ENCODE measurements around the gene MICAL3.

The MICAL3 gene

DNA sequence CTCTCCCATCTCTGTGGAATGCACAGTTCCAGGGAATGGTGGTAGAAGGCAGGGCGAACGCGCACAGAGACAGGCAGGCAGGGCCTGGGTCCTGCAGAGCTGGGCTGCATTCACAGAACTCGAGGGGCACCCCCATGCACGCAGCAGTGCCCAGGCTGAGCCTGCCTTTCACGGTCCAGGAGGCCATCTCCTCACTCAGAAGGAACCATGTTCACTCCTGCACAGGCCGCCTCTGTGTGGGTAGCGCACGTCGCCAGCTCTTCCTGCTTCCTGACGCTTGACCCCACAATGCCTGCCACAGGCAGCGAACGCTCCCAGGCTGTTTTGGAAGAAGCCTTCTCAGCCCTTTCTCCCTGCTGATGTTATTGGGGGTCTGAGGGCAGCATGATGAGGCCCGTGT is 151.2 kb downstream of the MICAL3 start:
- in situ Hi-C loops (cut with HindIII; ENCODE audit: low pct_ligation_motif_present, low pct_unique_long_range_greater_than_20kb, low sequenced_read_pairs), result no loop called here
- no peak for DNase-seq

DNA sequence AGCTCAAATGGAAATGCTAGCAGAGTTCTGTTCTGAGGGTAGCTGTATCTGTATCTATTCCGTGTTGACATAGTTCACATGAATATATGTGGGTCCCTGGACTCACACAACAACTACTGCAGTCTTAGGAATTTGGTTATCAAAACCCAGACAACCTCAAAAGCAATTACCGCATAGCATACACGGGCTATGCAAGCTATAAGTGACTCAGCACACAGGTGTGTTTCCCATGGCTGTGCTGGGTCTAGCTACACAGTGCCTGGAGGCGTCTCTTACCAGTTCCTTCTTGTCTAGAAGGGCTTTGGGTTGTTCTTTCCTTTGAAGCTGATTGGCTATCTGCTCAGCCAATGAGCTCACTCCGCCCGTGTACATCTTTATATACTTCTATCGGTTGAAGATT is 151.9 kb downstream of the MICAL3 start:
- no peak for DNase-seq
- in situ Hi-C loops (cut with HindIII; ENCODE audit: low pct_ligation_motif_present, low pct_unique_long_range_greater_than_20kb, low sequenced_read_pairs), result no loop called here

DNA sequence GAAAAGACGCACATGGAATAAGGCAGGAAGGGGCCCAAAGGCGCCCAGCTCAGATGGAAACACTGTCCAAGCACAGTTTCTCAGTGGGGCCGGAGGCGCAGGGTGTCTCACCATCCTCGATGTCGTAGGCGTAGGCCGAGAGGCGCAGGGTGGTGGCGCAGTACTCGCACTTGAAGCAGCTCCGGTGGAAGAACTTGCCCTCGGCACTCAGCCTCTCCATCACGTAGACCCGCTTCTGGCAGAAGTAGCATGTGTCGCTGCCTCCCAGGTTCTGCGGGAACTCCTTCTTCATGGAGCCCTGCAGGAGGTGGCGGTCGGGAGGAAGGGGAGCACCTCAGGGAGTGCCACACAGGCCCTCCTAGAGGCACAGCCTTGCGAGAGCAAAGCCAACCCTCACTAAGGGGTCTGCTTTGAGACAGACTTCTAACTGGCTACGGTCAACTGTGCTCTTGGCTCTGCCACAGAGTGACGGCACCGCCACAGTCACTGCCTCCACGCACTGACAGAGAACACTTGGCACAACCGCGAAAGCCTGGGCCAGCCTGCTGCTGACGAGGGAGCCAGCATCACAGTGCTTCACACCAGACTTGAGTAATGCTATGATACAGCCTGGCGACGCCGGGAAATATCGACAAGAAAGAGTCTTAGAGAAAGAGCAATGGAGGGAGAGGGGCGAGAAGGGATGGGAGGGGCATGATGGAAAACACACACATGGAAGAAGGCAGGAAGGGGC is 152.5 kb downstream of the MICAL3 start:
- no peak for DNase-seq
- in situ Hi-C loops (cut with HindIII; ENCODE audit: low pct_ligation_motif_present, low pct_unique_long_range_greater_than_20kb, low sequenced_read_pairs), result no loop called here

DNA sequence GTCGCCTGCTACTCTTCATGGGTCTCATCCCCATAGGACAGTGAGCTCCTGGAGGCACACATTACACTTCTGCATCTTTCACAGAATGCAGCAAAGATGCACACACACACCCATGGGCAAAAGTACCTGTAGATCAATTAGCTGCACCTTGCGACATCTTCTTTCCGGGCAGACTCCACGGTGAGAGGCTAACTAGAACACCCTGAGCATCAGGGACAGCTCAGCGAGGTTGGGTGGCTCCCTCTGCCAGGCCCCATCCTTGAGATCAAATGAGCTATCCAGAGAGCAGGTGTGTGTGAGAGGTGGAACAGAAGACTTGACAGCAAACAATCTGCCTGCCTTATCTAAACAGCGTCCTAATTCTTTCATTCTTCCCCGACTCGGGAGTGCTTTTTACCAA is 154.0 kb downstream of the MICAL3 start:
- in situ Hi-C loops (cut with HindIII; ENCODE audit: low pct_ligation_motif_present, low pct_unique_long_range_greater_than_20kb, low sequenced_read_pairs), result no loop called here
- DNase-seq, result no peak

DNA sequence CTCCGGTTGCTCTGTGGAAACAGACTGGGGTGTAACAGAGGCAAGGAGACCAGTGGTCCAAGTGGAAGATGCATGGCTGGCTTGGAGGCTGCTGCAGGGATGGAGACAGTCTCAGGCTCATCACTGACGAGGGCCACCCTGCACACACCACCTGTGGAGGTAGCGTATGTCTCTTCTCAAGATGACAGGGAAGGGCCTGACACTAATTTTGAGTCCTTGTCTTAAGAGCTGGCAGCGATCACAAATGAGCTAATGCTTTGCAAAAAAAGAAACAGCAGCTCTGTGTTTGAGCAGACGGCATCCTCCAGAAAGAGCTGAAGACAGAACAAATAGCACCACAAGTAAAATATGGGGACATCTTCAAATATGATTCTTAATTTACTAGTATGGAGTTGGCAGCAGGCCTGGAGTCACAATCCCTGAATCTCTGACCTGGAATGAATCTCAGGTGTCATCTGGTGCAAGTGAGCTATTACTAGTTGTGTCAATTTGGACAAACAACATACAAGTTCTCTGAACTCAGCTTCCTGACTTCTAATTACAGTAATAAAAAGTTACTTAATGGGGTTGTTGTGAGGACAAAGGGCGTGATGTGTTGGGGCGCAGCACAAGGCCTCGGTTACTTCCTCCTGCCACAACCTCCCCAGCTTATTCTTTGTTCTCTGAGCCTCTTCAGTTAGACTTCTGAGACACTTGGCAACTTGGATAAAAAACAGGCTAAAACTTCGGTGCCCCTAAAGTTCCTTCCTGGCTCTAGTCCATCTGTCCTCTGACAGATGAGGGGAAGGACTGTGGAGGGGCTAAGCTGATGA is 154.9 kb downstream of the MICAL3 start:
- no peak for DNase-seq
- in situ Hi-C loops (cut with HindIII; ENCODE audit: low pct_ligation_motif_present, low pct_unique_long_range_greater_than_20kb, low sequenced_read_pairs), result no loop called here

DNA sequence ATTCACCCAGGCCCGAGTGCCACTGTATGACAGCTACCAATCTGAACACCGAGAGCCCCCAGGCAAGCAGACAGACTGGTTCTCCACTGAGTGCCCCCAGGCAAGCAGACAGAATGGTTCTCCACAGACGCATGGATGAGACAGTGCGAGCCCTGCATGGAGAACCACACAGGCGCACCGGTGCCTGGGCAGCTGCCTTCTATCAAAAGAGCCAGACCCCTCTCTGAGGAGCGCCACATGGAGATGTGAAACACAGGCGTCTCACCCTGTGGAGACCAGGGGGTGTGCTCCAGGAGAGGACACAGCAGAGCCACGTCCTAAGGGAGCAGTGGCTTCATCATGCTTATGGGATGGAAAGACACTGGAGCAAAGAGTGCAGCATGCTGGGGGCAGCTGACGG is 155.6 kb downstream of the MICAL3 start:
- in situ Hi-C loops (cut with HindIII; ENCODE audit: low pct_ligation_motif_present, low pct_unique_long_range_greater_than_20kb, low sequenced_read_pairs), result no loop called here
- no peak for DNase-seq

DNA sequence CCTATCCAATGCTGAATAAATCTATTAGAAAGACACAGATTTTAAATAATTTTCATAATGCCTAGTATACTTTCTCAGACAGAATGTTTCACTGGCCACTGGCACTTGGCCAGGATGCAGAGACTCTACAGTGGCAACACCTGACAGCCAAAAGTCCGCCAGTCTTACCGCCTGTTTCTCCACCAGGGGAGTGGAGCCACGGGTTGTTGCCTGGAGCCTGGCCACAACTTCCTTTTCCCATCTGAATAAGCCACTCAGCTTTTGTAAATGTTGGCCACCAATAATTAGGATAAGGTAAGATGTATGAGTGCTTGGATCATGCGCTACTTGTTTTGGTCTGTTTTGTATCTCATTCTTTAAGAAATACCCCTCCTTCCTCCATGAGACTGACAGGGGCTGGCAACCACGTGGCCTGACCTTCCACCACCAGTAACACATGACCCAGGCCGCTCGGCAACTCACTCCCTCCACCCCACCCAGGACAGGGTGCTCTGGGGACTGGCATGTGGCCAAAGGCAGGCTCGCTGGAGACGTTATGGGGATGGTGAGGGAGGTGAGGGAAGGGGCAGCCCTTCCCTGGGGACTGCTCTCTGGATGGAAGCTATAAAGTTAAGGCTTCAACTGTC is 157.1 kb downstream of the MICAL3 start:
- in situ Hi-C loops (cut with HindIII; ENCODE audit: low pct_ligation_motif_present, low pct_unique_long_range_greater_than_20kb, low sequenced_read_pairs), result no loop called here
- no peak for DNase-seq

DNA sequence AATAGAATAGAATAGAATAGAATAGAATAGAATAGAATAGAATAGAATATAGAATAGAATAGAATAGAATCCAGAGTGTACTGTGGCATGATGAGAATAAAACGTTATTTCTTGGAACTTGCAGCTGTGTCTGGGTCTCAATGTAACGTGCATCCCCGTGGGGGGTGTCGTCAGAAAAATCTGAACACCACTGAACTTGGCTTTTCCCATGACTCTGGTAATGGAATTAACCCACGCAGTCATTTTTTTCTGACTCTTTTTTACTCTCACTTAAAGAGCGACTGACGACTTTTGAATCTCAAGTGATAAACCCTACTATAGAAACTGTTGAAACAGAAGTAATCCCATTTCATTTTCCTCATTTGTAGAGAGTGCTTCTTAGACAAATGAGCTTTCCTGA is 157.7 kb downstream of the MICAL3 start:
- in situ Hi-C loops (cut with HindIII; ENCODE audit: low pct_ligation_motif_present, low pct_unique_long_range_greater_than_20kb, low sequenced_read_pairs), result no loop called here

DNA sequence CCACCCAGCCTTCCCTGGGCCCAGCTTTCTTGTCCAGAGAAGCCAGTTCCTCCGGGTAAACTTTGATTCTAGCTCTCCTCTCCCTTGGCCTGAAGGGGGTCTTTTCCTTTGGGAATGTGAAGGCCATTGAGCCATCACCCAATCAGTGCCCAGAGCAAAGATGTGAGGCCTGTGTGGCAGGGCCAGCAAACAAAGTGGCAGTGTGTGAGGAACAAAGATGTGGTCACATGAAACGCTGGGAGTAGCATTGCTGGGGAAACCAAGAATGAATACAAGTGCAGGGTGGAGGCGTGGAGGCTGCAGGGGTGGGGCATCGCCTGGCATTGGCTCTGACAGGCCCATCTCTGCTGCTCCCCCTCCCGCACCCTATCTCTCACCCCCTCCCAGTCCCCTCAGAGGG is 158.2 kb downstream of the MICAL3 start:
- in situ Hi-C loops (cut with HindIII; ENCODE audit: low pct_ligation_motif_present, low pct_unique_long_range_greater_than_20kb, low sequenced_read_pairs), result no loop called here
- no peak for DNase-seq

More for the DNA sequence above, 157.7 kb downstream of the MICAL3 start:
- no peak for DNase-seq

DNA sequence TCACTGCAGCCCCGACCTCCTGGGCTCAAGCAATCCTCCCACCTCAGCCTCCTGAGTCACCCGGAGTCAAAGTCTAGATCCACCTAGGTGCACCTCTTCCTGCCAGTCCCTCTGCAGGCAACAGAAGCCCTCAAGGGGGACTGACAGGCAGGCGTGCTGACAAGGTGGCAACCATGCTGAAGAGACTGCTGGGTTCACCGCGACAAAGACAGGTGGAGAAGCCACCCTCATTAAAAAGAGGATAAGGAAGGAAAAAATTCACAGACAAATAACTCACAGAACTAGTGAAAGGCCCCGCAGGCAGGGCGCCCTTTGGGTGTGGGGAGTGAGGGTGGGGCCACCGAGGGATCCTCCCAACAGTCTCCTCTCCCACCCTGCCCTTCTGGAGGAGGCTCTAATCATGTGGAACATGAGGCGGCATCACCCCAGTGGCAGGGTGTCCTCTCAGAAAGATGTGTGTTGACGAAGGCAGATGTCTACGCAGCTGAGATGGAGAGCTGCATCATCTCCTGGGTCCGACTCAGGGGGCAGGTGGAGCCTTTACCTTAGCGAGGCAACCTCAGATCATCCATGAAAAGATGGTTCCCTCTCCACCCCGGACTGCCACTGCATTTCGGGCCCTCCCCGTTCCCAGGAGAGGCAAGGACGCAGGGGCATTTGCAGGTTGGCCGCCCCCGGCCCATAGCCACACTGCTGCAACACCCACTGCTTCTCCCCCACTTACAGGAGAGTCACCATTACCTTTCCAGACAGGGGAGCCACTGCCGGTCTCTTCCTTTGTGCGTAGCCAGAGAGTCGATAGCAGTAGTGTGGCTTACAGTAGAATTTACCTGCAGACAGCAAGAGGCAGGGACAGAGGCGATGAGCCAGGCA is 158.9 kb downstream of the MICAL3 start:
- DNase-seq, result no peak
- in situ Hi-C loops (cut with HindIII; ENCODE audit: low pct_ligation_motif_present, low pct_unique_long_range_greater_than_20kb, low sequenced_read_pairs), result no loop called here

DNA sequence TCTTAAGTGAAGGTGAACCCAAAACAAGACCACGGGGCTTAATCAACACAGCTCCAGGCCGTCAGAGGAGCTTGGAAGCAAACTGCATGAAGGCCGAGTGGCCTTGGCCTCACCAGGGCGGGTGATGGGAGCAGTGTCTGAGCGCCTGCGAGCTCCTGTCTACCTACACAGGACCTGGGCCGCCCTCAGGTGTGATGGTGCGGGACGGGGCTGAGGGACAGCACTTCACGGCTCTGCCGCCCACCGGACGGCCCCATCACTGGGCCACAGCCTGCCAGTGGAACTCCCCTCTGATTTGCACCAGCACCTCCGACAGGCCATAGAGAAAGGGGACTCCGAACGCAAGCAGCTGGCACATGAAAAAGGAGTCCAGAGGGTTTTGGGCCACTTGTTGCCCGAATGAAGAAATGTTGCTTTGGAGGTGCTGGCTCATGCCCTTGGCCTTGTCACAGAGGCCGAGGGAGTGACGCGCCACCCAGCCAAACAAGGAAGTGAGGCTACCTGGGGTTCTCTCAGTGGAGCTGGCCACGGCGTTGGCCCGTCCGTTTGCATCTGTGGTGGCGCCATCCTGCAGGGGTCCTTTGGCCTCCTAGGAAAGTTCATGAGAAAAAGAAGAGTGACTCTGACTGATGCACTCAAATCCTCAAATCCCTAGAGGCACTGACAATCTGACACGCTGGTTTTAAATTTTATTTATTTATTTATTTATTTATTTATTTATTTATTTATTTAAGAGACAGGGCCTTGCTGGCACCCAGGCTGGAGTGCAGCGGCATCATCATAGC is 159.8 kb downstream of the MICAL3 start:
- DNase-seq, result no peak
- in situ Hi-C loops (cut with HindIII; ENCODE audit: low pct_ligation_motif_present, low pct_unique_long_range_greater_than_20kb, low sequenced_read_pairs), result no loop called here

DNA sequence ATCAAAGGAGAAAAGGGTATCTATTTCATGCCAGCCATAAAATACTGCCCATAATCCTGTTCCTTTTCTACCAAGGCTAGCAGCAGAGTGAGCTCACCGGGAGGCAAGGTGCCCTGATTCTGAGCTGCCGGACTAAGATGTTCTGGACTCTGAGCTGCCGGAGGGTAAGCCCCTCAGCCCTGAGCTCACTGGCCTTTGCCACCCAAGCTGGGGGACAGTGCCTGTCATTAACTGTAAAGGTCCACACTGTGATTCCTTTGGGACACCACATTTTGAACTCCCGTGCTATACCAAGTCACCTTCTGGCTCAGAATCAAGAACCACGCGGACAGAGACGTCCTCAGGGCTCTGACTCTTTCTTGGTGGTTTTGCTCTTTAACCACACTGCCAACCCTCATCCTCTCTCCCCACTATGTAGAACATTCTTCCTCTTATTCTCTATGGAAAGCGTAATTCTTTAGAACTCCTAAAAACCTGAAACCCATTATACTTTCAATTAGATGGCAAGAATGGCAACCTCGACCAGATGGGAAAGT is 161.6 kb downstream of the MICAL3 start:
- DNase-seq, result no peak

DNA sequence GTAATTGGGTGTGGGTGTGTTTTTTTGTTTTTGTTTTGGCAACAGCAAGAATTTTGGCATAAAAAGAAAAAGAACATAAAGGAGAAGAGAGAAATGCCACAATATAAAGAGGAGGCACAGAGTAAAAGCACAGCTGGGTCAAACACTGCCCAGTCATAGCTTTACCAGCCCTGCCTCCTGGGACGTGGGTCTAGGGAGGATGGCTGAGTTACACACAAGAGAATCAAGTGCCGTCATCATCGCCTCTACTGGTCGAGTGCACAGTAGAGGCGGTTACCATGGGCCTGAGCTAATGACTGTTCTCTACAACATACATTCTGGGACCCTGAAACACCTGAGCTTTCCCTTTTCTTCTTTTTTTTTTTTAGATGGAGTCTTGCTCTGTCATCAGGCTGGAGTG is 162.5 kb downstream of the MICAL3 start:
- DNase-seq, result no peak
- in situ Hi-C loops (cut with HindIII; ENCODE audit: low pct_ligation_motif_present, low pct_unique_long_range_greater_than_20kb, low sequenced_read_pairs), result no loop called here

More for the DNA sequence above, 161.6 kb downstream of the MICAL3 start:
- in situ Hi-C loops (cut with HindIII; ENCODE audit: low pct_ligation_motif_present, low pct_unique_long_range_greater_than_20kb, low sequenced_read_pairs), result no loop called here

DNA sequence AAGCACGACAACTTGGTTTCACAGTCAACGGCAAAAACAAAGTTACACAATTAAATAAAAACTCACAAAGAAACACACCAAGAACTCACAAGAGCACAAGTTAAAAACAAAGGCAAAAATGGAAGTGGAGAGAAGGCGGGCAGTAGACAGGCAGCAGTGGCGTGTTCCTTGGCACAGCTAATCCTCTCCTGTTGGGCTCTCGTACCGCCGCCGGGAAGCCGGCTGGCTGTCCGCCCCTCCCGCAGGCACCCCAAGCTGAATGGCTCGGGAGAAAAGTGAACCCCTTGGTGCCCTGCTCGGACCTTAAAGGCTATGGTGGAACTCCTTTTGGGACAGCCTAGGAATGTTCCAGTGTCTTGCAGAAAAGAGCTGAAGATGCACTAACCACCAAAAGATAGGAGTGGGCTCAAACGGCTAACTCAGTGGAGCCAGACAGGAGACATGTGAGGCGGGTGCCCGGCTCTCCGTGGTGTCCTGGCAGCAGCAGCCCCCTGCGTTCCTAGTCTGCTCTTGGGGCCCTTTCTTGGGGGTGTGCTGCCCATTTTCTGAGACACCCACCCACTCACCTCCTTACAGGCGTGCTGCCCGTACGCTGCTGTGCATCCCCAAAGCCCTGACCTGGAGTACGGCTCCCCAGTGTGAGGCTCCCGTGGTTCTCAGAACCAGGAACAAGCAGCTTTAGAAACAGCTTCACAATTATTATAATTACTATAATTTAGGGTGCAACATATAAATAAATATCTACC is 164.0 kb downstream of the MICAL3 start:
- in situ Hi-C loops (cut with HindIII; ENCODE audit: low pct_ligation_motif_present, low pct_unique_long_range_greater_than_20kb, low sequenced_read_pairs), result no loop called here
- no peak for DNase-seq

DNA sequence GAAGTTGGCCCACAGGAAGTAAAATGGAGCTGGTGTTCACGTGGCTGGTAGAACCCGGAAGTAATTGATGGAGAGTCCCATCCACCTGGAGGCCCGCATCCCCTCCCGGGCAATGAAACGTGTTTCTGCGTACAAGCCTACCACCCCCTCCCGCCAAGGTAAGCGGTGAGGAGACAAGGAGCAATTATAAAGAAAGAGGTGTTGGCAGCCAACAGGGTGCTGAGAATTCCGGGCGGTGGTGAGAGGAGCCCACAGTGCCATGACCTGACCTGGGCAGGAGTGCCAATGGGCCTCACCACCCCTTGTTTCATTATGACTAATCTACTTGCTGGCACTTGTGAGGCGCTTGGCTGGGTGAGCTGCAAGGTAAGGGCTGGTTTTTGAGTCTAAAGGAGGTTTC is 166.3 kb downstream of the MICAL3 start:
- in situ Hi-C loops (cut with HindIII; ENCODE audit: low pct_ligation_motif_present, low pct_unique_long_range_greater_than_20kb, low sequenced_read_pairs), result no loop called here
- DNase-seq, result no peak

DNA sequence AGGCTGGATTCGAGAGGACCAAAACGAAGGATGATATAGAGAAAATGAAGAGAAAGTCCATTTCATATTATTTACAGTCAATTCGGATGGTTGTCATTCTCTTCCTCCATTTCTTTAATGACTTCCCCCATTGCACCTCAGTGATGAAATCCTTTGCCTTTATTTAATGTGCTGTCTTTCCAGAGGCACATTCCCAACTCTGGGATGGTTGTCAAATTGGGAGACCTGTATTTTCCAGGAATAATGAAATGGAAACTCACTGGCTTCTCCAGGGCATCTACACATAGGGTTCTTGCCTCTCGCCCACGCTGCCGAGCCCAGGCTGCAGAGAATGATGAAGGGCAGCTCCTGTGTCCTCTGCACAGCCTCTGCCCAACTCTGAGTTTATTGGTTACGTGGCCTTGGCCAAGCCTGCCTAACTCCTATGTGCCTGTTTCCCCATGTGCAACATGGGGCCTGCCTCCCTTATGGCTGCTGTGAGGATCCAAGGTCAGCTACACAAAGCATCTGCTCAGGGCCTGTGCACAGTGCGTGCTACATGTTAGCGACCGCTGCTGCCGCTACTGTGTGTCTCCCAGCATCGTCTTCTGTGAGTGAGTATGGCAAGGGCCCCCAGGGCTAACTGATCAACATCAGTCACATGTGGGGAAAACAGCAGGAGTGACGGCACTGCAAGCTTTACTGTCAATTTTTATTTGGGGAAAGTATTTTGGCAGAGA is 168.6 kb downstream of the MICAL3 start:
- in situ Hi-C loops (cut with HindIII; ENCODE audit: low pct_ligation_motif_present, low pct_unique_long_range_greater_than_20kb, low sequenced_read_pairs), result no loop called here
- no peak for DNase-seq

DNA sequence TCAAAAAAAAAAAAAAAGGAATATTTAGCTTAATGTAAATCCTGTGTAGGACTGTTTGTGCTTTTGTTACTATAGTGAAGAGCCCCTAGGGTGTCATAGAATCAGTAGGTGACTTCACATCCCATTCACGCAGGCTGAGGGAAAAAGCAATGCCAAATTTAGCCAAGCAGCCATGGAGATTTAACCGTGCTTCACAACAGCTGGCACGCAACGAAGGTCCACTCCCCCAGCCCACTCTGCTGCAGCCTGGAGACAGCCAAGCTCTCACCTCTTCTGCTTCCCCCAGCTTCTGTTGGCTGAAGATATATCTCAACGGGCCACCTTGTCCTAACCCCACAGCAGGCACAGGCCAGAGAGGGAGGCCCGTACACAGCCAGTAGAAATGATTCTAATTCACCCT is 171.3 kb downstream of the MICAL3 start:
- in situ Hi-C loops (cut with HindIII; ENCODE audit: low pct_ligation_motif_present, low pct_unique_long_range_greater_than_20kb, low sequenced_read_pairs), result no loop called here
- DNase-seq, result no peak

Data from ACHN (cell line).